Neural progenitor cell (in vitro differentiated cells): ENCODE measurements around the gene HSF2. TPM values are rescaled to one million over a fixed set of nuclear protein-coding genes. Genes with fewer than 3 reads are reported as not detected.

Experiments used
- DNase-seq: peaks from one replicate; pipeline ENCODE4 v3.0.0-alpha.2; 2016; ENCODE audit warnings: low spot score
- H2AFZ ChIP-seq: fragments of 200-600 bp; sonication (generic); replicated peaks from 2 replicates; pipeline ENCODE4 v1.6.1; 2016; ENCODE audit warnings: antibody characterized with exemption
- H3F3A ChIP-seq: fragments of 200-600 bp; sonication (generic); 2 replicates; pipeline ENCODE4 v1.6.1; 2016; ENCODE audit warnings: antibody characterized with exemption, low read depth
- H3K27ac ChIP-seq: fragments of 200-600 bp; sonication (generic); 2 replicates; pipeline ENCODE4 v1.5.1; 2016; ENCODE audit warnings: mild to moderate bottlenecking
- H3K27me3 ChIP-seq: fragments of 200-600 bp; sonication (generic); 2 replicates; pipeline ENCODE4 v1.6.1; 2016; ENCODE audit warnings: mild to moderate bottlenecking, moderate library complexity
- H3K36me3 ChIP-seq: fragments of 200-600 bp; sonication (generic); 2 replicates; pipeline ENCODE4 v1.5.1; 2016
- H3K4me1 ChIP-seq: fragments of 200-600 bp; sonication (generic); 2 replicates; pipeline ENCODE4 v1.6.1; 2016; ENCODE audit warnings: mixed run types
- H3K4me2 ChIP-seq: fragments of 200-600 bp; sonication (generic); 2 replicates; pipeline ENCODE4 v1.6.1; 2016
- H3K4me3 ChIP-seq: fragments of 200-600 bp; sonication (generic); 2 replicates; pipeline ENCODE4 v1.5.1; 2016
- H3K79me2 ChIP-seq: fragments of 200-600 bp; sonication (generic); 2 replicates; pipeline ENCODE4 v1.6.1; 2016; ENCODE audit warnings: low read depth
- H3K9ac ChIP-seq: fragments of 200-600 bp; sonication (generic); 2 replicates; pipeline ENCODE4 v1.6.1; 2016
- H3K9me3 ChIP-seq: fragments of 200-600 bp; sonication (generic); 2 replicates; pipeline ENCODE4 v1.5.1; 2016; ENCODE audit warnings: low read depth
- H4K20me1 ChIP-seq: fragments of 200-600 bp; sonication (generic); 2 replicates; pipeline ENCODE4 v1.6.1; 2016; ENCODE audit warnings: low read depth
- H3K27ac Mint-ChIP-seq: 3 replicates; pipeline ENCODE4 v1.8.0; 2021; ENCODE audit warnings: mixed read lengths
- H3K27me3 Mint-ChIP-seq: 2 replicates; pipeline ENCODE4 v1.8.0; 2022; ENCODE audit warnings: low read depth, mild to moderate bottlenecking, inconsistent platforms, moderate library complexity, mixed read lengths; ENCODE audit not compliant: insufficient read depth
- H3K36me3 Mint-ChIP-seq: 3 replicates; pipeline ENCODE4 v1.8.0; 2021; ENCODE audit warnings: mixed read lengths
- H3K4me1 Mint-ChIP-seq: 3 replicates; pipeline ENCODE4 v1.8.0; 2021; ENCODE audit warnings: mixed read lengths
- H3K4me3 Mint-ChIP-seq: 3 replicates; pipeline ENCODE4 v1.8.0; 2021; ENCODE audit warnings: mild to moderate bottlenecking, moderate library complexity, mixed read lengths
- H3K9me3 Mint-ChIP-seq: 3 replicates; pipeline ENCODE4 v1.8.0; 2020; ENCODE audit warnings: mixed read lengths
- CTCF ChIP-seq: fragments of 200-600 bp; sonication (generic); IDR thresholded peaks from 2 replicates; pipeline ENCODE4 v1.5.1; 2017; ENCODE audit warnings: antibody characterized with exemption, mild to moderate bottlenecking
- EZH2 ChIP-seq: fragments of 200-600 bp; sonication (generic); IDR thresholded peaks from 2 replicates; pipeline ENCODE4 v1.6.1; 2017; ENCODE audit warnings: antibody characterized with exemption, mild to moderate bottlenecking, moderate library complexity
- EZH2phosphoT487 ChIP-seq: fragments of 200-600 bp; sonication (generic); IDR thresholded peaks from 2 replicates; pipeline ENCODE4 v1.6.1; 2017; ENCODE audit warnings: antibody characterized with exemption
- total RNA-seq: library from RNA; depleted of rRNA; stranded (reverse); fragments of >200 nt; gene quantifications from 2 replicates; pipeline ENCODE4 v1.2.3, GENCODE V29; 2015; ENCODE audit warnings: low replicate concordance

Gene HSF2
- total RNA-seq, 1 donor from 2014 or later = 135 TPM

- H3K27ac ChIP-seq = no peak overlapping the region
- H3K9me3 ChIP-seq = no peaks in the 10 kb centered on the region
- H4K20me1 ChIP-seq = peaks cover 16% of the 10 kb centered on the region
- TF ChIP-seq CTCF (no peak), EZH2phosphoT487 (no peak), EZH2 (no peak)
- H3K4me1 ChIP-seq = no peaks in the 10 kb centered on the region
- H3K36me3 ChIP-seq = peaks cover 27% of the 10 kb centered on the region
- no peak for DNase-seq
- no peak overlapping the region for H3K4me3 ChIP-seq
- Mint-ChIP-seq H3K9me3 (no peaks in the 10 kb centered on the region), H3K36me3 (peaks cover 58% of the 10 kb centered on the region), H3K4me1 (no peaks in the 10 kb centered on the region), H3K4me3 (no peak overlapping the region), H3K27ac (no peak overlapping the region), H3K27me3 (no peaks in the 10 kb centered on the region)
- H3K9ac ChIP-seq = no peak overlapping the region
- H3K79me2 ChIP-seq = peaks cover 17% of the 10 kb centered on the region
- no peaks in the 10 kb centered on the region for H3F3A ChIP-seq
- H3K27me3 ChIP-seq = no peaks in the 10 kb centered on the region
- H2AFZ ChIP-seq = no peak overlapping the region
- H3K4me2 ChIP-seq = no peak overlapping the region
Observed at GRCh38 chr6:122428781-122429180, 29.3 kb downstream of the HSF2 start.

GRCh38 chr6:122429323-122429722, 29.9 kb downstream of the HSF2 start:
- no peak for DNase-seq
- no peak overlapping the region for H3K4me3 ChIP-seq
- no peaks in the 10 kb centered on the region for H3F3A ChIP-seq
- no peaks in the 10 kb centered on the region for H3K9me3 Mint-ChIP-seq
- H3K4me2 ChIP-seq = no peak overlapping the region
- no peak overlapping the region for H3K27ac Mint-ChIP-seq
- TF ChIP-seq EZH2 = no peak
- TF ChIP-seq CTCF = no peak
- no peak for TF ChIP-seq EZH2phosphoT487
- H3K9ac ChIP-seq = no peak overlapping the region
- H3K27me3 ChIP-seq = no peaks in the 10 kb centered on the region
- peaks cover 27% of the 10 kb centered on the region for H3K36me3 ChIP-seq
- H3K79me2 ChIP-seq = peaks cover 17% of the 10 kb centered on the region
- H4K20me1 ChIP-seq = peaks cover 16% of the 10 kb centered on the region
- no peak overlapping the region for H2AFZ ChIP-seq
- H3K9me3 ChIP-seq = no peaks in the 10 kb centered on the region
- H3K4me3 Mint-ChIP-seq = no peak overlapping the region
- no peak overlapping the region for H3K27ac ChIP-seq
- no peaks in the 10 kb centered on the region for H3K4me1 ChIP-seq
- H3K36me3 Mint-ChIP-seq = peaks cover 58% of the 10 kb centered on the region
- H3K27me3 Mint-ChIP-seq = no peaks in the 10 kb centered on the region
- H3K4me1 Mint-ChIP-seq = no peaks in the 10 kb centered on the region

- Mint-ChIP-seq H3K27ac (no peak overlapping the region), H3K27me3 (no peaks in the 10 kb centered on the region)
Observed at GRCh38 chr6:122431780-122432179, 32.3 kb downstream of the HSF2 start.

More at GRCh38 chr6:122431780-122432179, 32.3 kb downstream of the HSF2 start:
- TF ChIP-seq EZH2phosphoT487 (no peak), EZH2 (no peak), CTCF (no peak)
- Histone ChIP-seq H3K9me3 (no peaks in the 10 kb centered on the region), H3K27me3 (no peaks in the 10 kb centered on the region), H3K4me1 (no peaks in the 10 kb centered on the region), H3F3A (no peaks in the 10 kb centered on the region), H4K20me1 (peaks cover 8% of the 10 kb centered on the region), H3K4me2 (no peak overlapping the region), H3K9ac (no peak overlapping the region), H3K4me3 (no peak overlapping the region), H2AFZ (no peak overlapping the region), H3K79me2 (peaks cover 17% of the 10 kb centered on the region), H3K36me3 (peaks cover 35% of the 10 kb centered on the region), H3K27ac (no peak overlapping the region)
- no peak for DNase-seq
- H3K36me3 Mint-ChIP-seq = peaks cover 57% of the 10 kb centered on the region
- H3K9me3 Mint-ChIP-seq = peaks cover 3% of the 10 kb centered on the region
- H3K4me1 Mint-ChIP-seq = no peaks in the 10 kb centered on the region
- H3K4me3 Mint-ChIP-seq = no peak overlapping the region
